ENCODE data around the gene STAT3.
"Not testable (repeated sequence)": the region's sequence is repeated elsewhere in the genome, so short reads cannot be mapped to it uniquely, and the experiment has no call there.

The STAT3 gene

DNA sequence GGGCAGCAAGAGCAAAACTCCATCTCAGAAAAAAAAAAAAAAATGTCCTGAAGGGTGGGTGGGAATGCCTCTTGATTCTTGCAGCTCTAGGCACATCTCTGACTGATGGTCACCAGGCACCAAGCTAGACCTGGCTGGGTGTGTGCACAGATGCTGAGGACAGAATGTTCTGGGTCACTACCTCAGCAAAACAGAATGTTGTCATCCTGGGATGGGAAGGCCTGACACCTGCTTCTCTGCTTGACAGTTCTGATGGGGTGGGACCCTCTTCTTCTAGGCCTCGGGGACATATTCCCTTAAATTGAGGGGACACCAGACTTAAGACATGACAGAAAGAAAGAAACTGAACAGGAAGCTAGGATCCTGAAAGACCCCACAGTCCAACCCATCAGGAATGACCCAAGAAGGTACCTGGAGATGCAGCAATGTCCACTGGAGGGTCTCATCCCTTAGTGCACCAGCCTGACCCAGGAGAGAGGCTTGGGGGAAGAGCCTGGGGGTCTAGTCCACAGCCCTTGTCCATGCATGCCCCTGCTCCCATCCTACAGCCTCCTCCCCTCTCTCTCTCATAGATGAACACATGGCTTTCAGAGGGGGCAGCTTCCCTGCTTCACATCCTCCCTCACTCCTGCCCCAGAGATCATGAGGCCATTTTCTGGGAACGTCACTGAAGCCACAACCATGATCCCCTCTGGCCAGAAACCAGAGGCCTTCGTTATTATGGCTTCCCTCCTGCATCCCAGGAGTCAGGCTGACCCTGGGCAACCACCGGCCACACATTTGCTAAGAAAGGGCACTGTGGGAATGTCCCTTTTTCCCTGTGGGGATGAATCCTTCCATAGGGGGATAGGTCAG lies 108.2 kb downstream of the STAT3 start:
- no peak for DNase-seq (ENCODE audit: low read depth in 2 of 2)

GRCh38 chr17:42277342-42277712 lies 110.9 kb downstream of the STAT3 start:
- DNase-seq (ENCODE audit: low read depth in 2 of 2): no peak

DNA sequence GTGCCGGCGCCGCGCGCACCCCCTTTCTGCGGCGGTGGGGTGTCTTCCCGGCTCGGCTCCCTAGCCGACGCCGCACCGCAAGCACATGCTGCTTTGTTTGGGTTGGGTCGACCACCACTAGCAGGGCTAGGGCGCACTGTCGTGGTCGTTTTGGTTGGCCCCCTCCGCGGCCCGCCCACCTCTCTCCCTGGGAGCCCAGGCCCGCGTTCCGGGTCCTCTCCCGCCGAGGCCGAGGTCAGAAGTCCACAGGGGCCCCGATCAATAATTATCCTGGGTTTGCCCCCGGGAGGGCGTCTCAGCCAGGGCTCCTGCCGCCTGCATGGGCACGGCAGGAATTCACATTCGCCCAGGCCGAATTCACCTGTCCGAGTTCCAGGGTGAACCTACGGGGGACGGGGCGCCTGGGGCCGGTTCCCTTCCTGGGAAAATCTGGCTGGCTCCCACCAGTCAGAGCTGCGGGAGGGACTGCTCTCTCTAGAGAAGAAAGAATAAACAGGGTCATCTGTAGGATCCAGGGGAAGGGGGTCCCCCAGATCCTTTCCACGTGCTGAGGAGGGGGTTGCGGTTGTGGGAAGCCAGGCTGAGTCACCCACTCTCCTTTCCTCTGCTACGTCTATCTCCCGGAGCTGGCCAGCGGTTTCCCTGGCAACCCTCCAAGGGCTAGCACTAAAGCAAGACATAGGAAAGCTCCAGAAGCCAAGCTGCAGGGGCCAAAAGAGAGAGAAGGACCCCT lies 111.5 kb downstream of the STAT3 start:
- no peak for DNase-seq (ENCODE audit: low read depth in 2 of 2)

DNA sequence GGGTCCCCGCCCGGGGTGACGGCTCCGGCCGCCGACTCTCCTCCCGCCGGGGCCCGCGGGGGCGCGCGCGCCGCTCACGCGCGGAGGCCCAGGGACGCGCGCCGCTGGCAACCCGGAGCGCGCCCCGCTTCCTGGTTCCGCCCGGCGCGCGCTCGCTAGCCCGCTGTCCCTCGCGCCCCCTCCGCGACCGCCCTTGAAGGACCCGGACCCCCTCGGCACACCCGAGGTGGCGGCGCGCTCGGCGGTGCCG lies 112.0 kb downstream of the STAT3 start, which contains the start of gene STAT5B:
STAT5B (minus strand) TSS at position 33 of the 250 bp plus-strand sequence. CDS start 44,264 bp downstream, outside the sequence.
- DNase-seq (ENCODE audit: low read depth in 2 of 2): peak; percentile 42 to 43

GRCh38 chr17:42275527-42276358 lies 112.5 kb downstream of the STAT3 start:
- DNase-seq (ENCODE audit: low read depth in 2 of 2): no peak

GRCh38 chr17:42274812-42275526 lies 113.3 kb downstream of the STAT3 start:
- DNase-seq (ENCODE audit: low read depth in 2 of 2): no peak

GRCh38 chr17:42274253-42274542 lies 114.0 kb downstream of the STAT3 start:
- DNase-seq (ENCODE audit: low read depth in 2 of 2): no peak

GRCh38 chr17:42273474-42274252 lies 114.6 kb downstream of the STAT3 start:
- DNase-seq (ENCODE audit: low read depth in 2 of 2): no peak

DNA sequence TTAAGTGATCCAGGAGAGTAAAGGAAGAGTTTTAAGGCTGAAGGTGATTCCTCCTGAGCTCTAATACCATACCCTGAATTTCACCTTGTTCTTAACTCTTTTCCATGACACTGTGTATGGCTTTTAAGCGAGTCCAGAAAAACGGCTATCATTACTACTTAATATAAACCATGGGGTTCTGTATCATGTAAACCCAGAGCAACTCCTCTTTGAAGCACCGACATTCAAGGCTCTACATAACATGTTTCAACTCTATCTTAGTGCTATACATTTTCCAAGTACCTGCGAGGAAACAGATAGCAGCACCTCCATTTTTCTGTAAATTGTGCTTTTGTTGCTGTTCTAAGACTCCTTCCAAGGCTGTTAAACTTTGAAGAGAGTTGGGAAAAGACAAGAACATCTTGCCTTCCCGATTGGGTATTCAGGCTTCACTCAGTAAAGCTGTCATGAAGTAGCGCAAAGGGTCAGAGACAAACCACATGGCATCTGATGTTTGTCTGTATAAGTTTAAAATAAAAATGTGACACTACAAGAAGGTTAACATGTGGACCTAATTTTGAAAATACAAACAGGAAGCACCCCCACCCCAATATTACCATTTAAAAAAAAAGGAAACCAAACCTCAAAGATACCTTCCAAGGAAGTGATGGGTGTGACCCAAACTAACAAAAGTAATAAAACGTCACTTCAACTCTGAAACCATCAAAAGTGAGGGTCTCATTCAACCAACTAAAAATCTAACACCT lies 115.9 kb downstream of the STAT3 start:
- DNase-seq (ENCODE audit: low read depth in 2 of 2): no peak

DNA sequence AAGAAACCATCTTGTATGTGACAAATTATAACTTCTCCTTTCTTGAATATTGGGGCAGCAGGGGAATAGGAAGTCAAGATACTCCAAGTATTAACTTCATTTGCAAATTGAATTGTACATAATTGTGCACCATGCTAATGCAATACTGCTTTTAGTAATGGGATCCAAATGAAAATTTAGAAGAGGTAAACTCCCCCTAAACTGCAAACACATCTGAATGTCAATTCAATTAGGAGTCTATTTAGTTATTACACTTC lies 116.5 kb downstream of the STAT3 start:
- DNase-seq (ENCODE audit: low read depth in 2 of 2): no peak

DNA sequence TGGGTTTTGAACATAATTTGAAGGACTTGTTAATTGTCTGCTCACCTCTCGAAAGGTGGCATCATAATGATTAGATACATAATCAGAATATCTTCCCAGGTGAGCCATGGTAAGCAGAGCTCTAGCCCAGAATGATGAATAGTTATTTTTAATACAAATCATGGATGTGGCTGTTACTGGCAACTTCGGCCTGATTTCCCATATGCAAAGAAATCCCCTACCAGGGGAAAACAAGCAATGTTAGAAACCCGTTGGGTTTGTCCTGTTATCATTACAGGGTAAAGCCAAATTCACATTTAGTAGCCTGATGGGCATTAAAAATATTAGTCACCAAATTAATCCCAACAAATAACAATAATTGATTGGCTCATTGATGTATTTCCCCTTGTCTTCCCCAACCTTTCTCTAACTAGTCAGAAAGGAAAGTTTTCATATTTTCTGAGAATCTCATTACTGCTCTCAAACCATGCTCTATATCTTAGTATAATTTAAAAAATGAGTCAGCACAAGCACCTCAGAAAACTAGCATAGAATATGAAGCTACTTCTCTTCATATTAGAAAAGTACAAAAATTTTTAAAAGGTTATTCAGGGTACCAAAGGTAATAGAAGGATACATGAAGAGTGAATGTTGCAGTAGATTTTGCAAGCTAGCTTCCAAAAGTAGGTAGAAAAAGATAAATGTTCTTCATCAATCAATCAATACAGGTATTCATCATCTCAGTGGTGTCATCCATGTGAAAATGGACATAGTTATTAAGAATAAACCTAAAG lies 117.0 kb downstream of the STAT3 start:
- DNase-seq (ENCODE audit: low read depth in 2 of 2): no peak

DNA sequence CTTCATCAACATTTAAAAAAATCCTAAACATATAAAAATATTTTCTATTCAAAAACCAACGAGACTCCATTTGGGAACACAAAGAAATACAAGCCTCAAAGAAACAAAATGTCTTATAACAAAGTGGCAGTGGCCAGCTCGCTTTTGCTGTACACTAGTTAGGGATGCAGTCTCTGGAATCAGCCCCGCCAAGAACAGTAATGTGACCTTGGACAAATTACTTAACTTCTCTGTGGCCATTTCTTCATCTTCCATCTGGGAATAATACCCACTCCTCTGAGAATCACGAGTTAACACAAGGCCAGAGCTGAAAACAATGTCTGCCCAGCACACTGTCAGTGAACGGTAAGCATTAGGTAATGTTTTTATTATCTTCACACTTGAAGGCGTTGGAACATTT lies 117.6 kb downstream of the STAT3 start:
- DNase-seq (ENCODE audit: low read depth in 2 of 2): no peak

DNA sequence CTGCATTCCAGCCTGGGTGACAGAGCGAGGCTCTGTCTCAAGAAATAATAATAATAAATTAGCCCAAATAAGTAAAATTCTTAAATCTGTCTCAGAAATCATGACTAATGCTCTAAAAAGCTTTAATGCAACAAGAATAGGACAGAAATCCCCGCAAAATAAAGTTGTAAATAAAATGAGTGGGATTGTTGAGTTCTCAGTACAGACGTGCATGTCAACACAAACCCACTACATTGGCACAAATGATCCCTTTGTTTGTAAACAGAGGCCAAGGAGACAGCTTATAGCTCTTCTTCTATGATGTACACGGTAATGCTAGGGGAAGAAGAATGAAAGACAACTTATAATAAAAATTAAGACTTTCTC lies 118.1 kb downstream of the STAT3 start:
- DNase-seq (ENCODE audit: low read depth in 2 of 2): no peak

DNA sequence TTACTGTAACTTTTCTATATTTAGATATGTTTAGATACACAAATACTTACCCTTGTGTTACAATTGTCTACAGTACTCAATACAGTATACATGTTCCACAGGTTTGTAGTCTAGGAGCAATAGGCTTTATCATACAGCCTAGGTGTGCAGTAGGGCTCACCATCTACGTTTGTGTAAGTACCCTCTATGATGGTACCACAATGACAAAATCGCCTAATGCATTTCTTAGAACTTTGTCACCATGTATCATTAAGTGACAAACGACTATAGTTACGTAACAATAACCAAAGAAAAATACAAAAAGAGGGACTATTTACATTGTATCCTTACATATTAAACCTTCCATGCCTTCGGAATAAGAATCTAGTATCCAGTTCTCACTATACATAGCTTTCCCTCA lies 120.0 kb downstream of the STAT3 start:
- no peak for DNase-seq (ENCODE audit: low read depth in 2 of 2)

DNA sequence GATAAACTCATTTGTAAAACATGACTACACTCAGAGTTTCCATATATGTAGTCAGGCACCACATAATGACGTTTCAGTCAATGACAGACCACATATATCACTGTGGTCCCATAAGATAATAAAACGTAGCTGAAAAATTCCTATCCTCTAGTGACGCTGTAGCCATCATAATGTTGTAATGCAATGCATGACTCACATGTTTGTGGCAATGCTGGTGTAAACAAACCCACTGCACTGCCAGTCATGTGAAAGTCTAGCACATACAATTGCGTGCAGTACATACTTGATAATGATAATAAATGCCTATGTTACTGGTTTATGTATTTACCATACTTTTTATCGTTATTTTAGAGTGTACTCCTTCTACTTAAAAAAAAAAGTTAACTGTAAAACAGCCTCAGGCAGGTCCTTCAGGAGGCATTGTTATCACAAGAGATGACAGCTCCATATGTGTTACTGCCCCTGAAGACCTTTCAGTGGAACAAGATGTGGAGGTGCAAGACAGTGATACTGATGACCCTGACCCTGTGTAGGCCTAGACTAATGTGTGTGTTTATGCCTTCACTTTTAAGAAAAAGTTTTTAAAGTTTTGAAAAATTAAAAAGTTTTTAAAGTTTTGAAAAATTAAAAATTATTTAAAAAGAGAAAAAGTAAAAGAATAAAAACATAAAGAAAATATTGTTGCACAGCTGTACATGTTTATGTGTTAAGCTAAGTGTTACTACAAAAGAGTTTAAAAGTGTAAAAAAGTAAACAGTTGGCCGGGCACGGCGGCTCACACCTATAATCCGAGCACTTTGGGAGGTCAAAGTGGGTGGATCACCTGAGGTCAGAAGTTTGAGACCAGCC lies 121.1 kb downstream of the STAT3 start:
- no peak for DNase-seq (ENCODE audit: low read depth in 2 of 2)

- DNase-seq (ENCODE audit: low read depth in 2 of 2): no peak
These were observed 121.8 kb downstream of the STAT3 start for GRCh38 chr17:42266462-42266861.

GRCh38 chr17:42264366-42264765 lies 123.9 kb downstream of the STAT3 start:
- DNase-seq (ENCODE audit: low read depth in 2 of 2): not testable (repeated sequence)

Measured in stimulated activated CD8-positive, alpha-beta memory T cell treated with anti-CD3 and anti-CD28 coated beads, Interleukin-2, amount 100 ng/mL, for 1 hour (primary cell).